Transverse colon (tissue), 4 donors: Measurements from ENCODE around the gene OFD1.

Experiments used
- POLR2A ChIP-seq: fragments of 450-650 bp; IDR thresholded peaks from one replicate; pipeline ENCODE4 v1.6.1; 2016; ENCODE audit warnings: antibody characterized with exemption, mild to moderate bottlenecking, moderate library complexity
- POLR2AphosphoS5 ChIP-seq, 3 donors: sonication (generic); formaldehyde crosslinking; IDR thresholded peaks; one replicate each; pipeline ENCODE4 v1.6.1; 2016; ENCODE audit warnings: antibody characterized with exemption in 3 of 3
- TF ChIP-seq, protein P1 (sequence below), 5 experiments: fragments of 200-600 bp in 3 of 5; fragments of 450-650 bp in 2 of 5; sonication (generic) in 3 of 5; IDR thresholded peaks; 1 replicate in 2 of 5; 2 replicates in 3 of 5; pipeline ENCODE4 v1.5.1; 2016 to 2017; ENCODE audit warnings: antibody characterized with exemption in 5 of 5, inconsistent platforms in 3 of 5, mild to moderate bottlenecking in 2 of 5, moderate library complexity in 1 of 5

DNA sequence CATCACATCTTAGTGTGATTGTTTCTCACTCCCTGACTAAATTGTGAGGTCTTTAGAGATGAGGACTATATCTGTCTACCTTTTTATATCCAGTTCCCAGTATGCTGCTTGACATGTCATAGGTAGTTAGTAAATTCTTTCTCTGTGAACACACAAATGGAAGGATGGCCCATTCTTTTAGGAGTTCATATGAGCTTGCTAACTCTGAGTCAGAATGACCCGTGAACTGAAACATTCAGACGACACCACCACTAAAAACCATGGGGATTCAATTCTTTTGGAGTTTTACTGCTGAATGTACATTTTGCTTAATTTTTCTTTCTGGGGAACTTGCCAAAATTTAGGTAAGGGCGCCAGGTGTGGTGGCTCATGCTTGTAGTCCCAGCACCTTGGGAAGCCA is 13.9 kb downstream of the OFD1 start:
- TF ChIP-seq, protein P1, sequence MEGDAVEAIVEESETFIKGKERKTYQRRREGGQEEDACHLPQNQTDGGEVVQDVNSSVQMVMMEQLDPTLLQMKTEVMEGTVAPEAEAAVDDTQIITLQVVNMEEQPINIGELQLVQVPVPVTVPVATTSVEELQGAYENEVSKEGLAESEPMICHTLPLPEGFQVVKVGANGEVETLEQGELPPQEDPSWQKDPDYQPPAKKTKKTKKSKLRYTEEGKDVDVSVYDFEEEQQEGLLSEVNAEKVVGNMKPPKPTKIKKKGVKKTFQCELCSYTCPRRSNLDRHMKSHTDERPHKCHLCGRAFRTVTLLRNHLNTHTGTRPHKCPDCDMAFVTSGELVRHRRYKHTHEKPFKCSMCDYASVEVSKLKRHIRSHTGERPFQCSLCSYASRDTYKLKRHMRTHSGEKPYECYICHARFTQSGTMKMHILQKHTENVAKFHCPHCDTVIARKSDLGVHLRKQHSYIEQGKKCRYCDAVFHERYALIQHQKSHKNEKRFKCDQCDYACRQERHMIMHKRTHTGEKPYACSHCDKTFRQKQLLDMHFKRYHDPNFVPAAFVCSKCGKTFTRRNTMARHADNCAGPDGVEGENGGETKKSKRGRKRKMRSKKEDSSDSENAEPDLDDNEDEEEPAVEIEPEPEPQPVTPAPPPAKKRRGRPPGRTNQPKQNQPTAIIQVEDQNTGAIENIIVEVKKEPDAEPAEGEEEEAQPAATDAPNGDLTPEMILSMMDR (IDR thresholded peaks at IDR 0.05): no peak
- no peak for TF ChIP-seq POLR2AphosphoS5 (IDR thresholded peaks at IDR 0.05)
- no peak for TF ChIP-seq POLR2A
